GM12873 (cell line): ENCODE measurements around the gene EVI5L.

ENCODE experiments used
- TF ChIP-seq, protein P1 (sequence below): IDR thresholded peaks from 2 replicates; pipeline ENCODE4 v1.5.1; 2012; ENCODE audit warnings: low read depth, mild to moderate bottlenecking, moderate library complexity, low read length, control low read depth; ENCODE audit not compliant: insufficient read depth; ENCODE audit errors: missing control alignments

EVI5L gene

DNA sequence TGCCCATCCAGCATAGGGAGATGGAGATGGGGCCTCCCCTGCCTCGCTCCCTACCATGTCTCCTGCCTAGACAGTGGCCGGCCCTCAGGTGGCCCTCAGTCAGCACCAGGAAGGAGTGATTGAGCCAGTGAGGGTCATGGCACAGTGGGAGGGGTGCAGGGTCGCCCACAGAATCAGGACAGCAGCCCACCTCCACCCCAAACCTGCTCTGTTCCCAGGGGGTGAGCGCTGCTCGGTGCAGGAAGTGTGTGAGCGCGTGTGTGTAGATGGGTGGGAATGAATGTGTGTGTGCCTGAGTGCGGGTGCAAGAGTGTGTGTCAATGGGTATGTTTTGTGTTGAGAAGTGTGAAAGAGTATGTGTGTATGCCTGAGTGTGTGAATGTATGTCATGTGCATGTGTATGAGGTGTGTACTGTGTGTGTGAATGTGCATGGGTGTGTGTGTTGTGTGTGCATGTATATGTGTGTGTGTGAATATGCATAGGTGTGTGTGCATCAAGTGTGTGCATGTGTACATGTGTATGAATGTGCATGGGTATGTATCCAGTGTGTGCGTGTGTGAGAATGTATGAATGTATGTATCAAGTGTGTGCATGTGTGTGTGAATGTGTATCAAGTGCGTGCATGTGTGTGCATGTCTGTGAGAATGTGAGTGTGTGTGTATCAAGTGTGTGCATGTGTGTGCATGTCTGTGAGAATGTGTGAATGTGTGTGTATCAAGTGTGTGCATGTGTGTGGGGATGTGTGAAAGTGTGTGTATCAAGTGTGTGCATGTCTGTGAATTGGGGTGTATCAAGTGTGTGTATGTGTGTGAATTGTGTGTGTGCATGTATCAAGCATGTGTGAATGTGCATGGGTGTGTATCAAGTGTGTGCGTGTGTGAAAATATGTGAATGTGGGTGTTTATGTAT lies 12.0 kb downstream of the EVI5L start:
- TF ChIP-seq, protein P1, sequence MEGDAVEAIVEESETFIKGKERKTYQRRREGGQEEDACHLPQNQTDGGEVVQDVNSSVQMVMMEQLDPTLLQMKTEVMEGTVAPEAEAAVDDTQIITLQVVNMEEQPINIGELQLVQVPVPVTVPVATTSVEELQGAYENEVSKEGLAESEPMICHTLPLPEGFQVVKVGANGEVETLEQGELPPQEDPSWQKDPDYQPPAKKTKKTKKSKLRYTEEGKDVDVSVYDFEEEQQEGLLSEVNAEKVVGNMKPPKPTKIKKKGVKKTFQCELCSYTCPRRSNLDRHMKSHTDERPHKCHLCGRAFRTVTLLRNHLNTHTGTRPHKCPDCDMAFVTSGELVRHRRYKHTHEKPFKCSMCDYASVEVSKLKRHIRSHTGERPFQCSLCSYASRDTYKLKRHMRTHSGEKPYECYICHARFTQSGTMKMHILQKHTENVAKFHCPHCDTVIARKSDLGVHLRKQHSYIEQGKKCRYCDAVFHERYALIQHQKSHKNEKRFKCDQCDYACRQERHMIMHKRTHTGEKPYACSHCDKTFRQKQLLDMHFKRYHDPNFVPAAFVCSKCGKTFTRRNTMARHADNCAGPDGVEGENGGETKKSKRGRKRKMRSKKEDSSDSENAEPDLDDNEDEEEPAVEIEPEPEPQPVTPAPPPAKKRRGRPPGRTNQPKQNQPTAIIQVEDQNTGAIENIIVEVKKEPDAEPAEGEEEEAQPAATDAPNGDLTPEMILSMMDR: no peak

DNA sequence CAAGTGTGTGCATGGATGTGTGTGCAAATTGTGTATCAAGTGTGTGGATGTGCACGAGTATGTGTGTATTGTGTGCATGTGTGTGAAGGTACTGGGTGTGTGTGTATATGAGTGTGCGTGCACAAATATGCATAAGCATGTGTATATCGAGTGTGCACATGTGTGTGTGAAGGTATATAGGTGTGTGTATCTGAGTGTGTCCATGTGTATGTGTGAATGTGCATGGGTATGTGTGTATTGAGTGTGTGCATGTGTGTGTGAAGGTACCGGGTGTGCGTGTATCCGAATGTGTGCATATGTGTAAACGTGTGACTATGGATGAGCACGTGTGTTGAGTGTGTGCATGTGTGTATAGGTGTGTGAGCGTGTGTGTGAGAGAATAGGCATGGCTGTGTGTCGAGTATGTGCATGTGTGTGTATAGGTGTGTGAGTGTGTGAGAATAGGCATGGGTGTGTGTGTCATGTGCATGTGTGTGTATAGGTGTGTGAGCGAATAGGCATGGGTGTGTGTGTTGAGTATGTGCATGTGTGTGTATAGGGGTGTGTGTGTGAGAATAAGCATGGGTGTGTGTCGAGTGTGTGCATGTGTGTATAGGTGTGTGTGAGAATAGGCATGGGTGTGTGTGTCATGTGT lies 12.8 kb downstream of the EVI5L start:
- TF ChIP-seq, protein P1: no peak

DNA sequence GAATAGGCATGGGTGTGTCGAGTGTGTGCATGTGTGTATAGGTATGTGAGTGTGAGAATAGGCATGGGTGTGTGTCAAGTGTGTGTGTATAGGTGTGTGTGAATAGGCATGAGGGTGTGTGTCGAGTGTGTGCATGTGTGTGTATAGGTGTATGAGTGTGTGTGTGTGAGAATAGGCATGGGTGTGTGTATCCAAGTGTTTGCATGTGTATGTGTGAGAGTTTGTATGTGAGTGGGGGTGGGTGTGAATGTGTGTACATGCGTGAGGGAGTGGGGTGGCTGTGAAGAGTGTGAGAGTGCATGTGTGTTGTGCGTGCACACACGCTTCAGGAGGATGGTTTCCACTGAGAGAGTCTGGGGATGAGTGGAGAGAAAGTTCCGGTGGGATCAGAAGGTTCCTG lies 13.5 kb downstream of the EVI5L start:
- TF ChIP-seq, protein P1: no peak

DNA sequence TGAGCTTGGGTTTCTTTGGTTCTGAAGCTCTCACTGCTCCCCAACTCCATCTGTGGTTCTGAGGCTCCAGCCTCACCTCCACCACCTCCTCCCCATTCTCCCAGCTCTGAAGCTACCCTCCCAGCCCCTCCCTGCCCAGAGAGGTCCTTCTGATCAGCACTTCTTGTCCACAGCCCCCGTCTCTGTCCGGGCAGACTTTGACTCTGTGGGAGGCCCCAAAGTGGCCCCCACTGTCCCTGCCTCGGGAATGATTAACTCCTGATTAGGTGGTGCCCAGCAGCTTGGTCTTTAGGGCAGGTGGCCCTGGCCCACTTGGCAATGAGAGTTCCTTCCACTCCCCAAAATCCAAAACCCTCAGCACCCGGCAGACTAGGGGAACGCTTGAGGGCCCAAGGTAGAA lies 14.4 kb downstream of the EVI5L start:
- TF ChIP-seq, protein P1: no peak

DNA sequence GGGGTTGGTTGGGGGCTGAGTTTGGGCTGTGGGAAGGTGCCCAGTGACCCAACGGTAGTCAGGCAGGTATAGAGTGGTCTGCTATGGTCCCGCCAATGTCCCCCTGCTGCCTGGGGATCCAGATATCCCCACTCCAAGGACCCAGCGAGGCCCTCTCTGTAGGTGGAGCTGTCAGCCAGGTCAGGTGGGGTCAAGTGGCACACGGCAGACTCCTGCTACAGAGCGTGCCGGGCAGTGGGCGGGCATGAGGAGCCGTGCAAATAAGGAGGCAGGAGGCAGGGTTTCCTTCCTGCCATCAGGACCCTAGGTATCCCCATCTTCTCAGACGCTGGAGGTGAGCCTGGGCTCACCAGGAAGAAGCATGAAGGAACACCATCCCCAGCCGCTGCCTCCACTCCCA lies 14.9 kb downstream of the EVI5L start:
- TF ChIP-seq, protein P1: no peak

GRCh38 chr19:7845390-7846154 lies 15.6 kb downstream of the EVI5L start:
- TF ChIP-seq, protein P1: no peak

GRCh38 chr19:7846155-7846646 lies 16.2 kb downstream of the EVI5L start:
- TF ChIP-seq, protein P1: no peak
